GM18873 (cell line): ENCODE results near the gene WWC1.

ENCODE experiments used
- ATAC-seq: cut with Tn5 transposase; IDR thresholded peaks from one replicate; pipeline ENCODE4 v1.9.1; 2021; ENCODE audit warnings: mild to moderate bottlenecking, moderate library complexity, moderate number of reproducible peaks; ENCODE audit not compliant: unreplicated experiment, low FRiP score

The WWC1 gene

DNA sequence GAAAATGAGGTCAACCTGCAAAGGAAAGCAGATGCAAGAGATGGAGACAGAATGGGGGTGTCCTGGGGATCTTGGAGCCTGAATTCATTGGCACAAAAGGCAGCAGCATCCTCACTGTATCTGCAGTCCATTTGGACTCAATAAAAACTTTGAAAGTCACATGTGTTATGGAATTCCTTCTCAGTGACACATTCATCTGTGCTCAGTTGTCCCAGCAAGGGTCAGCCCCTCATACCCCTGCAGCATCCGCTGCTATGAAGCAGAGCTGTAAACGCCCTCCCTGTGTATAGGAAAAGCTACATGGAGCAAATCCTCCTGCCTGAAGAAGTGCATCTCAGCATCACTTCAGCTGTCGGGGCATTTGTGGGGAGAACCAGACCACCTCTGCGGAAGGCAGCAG lies 180.3 kb downstream of the WWC1 start:
- ATAC-seq, result no peak

DNA sequence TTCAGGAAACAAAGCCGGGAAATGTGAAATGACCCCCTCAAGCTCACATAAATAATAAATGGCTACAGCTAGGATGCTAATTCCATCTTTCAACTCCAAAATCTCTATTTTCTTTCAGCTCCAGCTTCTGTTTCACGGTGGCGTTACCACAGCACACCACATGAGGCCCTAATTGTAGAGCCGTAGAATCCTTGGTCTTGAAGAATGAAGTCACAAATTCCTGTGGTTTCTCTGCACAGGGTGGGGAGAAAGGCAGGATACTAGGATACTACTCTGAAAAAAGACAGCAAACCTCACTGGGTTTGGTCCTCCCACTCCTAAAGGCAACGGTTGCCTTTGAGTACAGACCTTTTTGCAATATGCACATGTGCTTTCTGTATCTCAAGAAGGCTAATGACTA lies 180.9 kb downstream of the WWC1 start:
- ATAC-seq, result no peak

DNA sequence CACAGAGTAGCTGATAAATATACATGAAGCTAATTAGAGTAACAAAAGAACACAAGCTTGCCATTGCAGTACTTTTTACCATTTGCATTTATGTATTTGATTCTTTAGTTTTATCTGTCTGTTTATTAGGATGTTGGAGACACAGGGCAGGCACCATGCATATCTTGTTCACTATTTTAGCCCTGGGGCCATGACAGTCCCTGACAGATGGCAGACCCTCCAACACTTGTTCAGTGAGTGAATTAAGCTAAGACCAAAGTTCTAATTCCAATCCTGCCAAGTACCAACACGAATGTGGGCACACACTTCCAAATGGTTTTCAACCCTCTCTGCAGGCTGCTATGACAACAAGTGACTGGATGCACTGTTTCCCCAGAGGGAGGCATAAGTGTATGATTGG lies 182.9 kb downstream of the WWC1 start:
- no peak for ATAC-seq

DNA sequence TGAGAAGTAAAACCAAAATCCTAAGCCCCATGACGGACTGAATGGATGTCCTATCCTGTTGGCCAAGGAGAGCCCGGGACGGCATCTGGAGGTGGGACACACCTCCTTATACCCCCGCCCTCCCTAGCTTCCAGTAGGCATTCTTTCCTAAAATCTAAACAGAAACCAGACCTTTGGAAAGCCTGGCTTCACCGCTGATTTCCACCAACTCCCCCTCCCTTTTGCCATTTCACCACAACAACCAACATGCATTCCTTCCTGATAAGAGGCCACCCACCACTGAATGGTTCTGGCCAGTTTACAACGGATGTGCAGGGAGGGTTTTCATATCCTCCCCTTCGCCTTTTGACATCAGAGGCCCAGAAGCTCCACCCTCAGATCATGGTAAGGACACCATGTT lies 185.6 kb downstream of the WWC1 start:
- no peak for ATAC-seq

DNA sequence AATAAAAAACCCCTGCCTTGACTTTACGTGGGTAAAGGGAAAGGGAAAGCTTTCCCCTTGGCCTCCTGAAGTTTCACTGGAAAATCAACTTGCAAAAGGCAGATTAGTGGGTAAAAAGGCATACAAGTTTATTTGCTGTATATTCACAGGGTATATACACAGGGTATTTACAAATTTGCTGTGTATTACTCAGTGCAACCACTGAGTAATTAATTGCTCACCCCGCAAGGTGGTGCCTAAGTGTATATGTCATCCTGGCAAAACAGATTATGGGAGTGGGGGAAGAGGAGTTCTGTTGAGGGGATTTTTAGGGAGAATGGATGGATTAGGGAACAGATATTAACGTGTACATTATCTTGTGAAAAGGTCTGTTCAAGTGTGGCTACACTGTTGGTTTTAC lies 187.7 kb downstream of the WWC1 start:
- ATAC-seq, result no peak

DNA sequence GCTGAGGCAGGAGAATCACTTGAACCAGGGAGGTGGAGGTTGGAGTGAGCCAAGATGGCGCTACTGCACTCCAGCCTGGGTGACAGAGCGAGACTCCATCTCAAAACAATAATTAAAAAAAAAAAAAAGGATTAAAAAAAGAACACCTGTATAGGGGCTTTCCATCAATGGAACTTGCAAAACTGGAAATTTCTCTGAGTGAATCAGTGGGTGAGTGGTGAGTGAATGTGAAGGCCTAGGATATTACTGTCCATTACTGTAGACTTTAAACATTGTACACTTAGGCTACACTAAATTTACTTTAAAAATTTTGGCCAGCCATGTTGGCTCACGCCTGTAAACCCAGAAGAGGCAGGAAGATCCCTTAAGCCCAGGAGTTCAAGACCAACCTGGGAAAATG lies 189.2 kb downstream of the WWC1 start:
- no peak for ATAC-seq

DNA sequence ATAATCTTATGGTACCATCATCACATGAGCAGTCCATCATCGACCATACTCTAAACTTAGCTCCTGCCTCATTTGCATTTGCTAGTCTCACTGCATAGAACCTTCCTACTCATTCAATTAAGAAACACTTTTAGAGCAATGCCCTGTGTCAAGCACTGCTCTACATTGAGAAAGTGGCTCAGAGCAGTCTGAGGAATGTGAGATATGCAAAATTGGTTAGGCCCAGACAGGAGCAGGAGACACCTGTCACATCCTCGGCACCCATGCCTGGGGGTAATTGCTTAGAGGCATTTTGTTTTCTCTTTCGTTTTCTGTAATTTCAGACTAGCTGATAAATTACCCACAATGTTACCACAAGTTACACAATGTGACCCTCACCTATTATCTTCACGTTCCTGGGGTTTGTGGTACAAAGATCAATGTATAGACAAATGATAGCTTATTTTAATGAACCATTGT lies 189.9 kb downstream of the WWC1 start:
- peak; percentile 97 for ATAC-seq

DNA sequence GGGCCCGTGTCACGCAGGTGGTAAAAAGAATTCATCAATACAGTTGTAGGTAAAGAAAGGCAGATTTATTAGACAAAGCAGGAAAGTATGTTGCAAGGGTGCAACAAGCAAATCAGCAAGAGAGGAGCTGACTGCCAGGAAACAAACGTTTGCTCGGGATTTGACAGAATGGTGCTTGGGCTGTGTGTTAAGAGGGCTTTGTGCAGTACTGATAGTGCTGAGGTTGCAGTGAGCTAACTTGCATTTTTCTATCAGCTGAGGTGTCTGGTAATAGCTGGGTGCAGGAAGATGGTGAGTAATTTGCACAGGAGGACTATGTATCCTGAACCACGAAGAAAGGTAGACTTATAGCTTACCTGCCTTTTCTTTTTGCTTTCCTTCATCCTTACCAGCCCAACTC lies 190.9 kb downstream of the WWC1 start:
- ATAC-seq, result no peak

DNA sequence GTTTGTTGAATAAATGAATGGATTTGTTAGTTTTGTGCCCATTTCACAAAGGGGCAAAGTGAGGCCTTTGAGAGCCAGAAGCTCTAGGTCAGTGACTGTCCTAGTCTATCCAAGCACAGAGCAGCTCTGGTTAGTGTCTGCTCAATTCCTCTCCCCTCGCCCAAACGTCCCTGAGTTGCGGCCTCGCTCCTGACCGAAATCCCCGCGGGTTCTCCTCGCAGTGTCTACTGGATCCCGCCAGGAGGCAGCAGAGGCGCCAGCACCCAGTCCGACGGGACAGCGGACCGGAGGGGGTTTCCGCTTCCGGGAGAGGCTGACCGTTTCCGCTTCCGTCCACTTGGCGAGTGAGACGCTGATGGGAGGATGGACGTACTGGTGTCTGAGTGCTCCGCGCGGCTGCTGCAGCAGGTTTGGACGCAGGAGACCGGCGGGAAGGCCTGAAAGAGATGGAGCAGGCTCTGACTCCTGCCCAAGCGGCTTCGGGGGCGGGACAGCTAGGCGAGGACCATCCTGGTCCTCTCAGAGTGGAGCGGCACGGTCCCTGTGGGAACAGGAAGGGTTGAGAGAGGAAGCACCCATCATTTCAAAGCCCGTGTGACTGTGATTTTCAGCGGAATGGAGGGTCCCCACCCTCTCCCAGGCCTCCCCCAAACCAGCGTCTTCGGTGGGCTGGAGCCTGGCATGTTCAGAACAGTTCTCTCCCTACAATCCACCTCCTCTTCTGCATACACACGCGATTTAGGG lies 194.9 kb downstream of the WWC1 start, which contains the start of gene RARS1:
Gene RARS1, plus strand, starts transcription at position 336 of the 744 bp plus-strand sequence. Its CDS starts 28 bp downstream, at position 364.
- peak; percentile 83 for ATAC-seq

DNA sequence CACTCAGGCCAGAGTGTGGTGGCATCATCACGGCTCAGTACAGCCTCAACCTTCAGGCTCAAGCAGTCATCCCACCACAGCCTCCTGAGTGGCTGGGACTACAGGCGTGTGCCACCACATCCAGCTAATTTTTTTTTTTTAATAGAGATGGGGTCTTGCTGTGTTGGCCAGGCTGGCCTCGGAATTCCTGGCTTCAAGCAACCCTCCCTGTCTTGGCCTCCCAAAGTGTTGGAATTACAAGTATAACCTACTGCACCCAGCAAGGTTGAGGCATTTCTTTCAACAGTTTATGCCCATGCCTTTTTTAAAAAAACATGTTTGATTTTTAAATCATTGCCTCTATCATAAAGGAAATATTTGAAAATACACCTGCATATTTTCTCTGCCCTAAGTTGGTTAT lies 197.6 kb downstream of the WWC1 start:
- no peak for ATAC-seq

DNA sequence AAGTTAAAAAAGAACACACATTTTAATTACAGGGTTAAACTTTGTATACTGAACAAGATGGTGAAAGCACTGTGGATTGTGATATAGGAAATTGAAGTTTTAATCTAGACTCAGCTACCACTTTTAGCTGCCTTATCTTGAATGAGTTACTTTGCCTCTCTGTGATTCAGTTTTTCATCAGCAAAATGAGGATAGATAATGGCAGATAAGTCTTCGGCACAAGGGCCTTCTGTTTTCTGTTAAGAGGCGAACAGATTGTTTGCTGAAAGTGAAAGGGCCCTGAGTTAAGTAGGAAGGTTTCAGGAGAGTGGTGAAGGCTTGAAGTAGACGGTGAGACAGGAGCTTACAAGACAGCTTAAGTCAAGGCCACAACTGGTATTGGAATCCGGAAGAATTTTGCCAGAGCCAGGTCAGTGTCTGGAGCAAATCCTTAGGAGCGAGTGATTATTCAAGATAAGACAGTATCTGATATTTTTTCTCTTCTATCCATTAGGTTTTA lies 202.7 kb downstream of the WWC1 start:
- ATAC-seq, result no peak

DNA sequence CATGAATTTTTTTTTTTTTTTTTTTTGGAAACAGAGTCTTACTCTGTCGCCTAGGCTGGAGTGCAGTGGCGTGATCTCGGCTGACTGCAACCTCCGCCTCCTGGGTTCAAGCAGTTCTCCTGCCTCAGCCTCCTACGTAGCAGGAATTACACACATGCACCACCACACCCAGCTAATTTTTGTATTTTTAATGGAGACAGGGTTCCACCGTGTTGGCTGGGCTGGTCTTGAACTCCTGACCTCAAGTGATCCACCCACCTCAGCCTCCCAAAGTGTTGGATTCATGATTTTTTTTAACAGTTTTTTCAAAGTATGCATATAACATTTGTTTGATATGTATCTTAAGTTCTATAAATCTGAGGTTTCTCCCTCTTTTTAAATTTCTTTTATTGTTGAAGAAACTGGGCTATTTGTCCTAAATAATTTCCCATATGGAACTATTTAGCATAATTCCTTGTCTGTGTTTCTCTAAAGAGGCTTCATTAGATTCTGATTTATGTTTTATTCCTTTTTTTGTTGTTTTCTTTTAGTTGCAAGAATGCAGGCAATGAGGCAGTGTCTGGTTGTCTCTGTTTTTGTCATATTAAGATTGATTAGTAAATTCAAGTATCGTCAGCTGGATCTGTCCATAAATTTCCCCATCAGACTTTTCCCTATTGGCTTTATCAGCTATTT lies 211.3 kb downstream of the WWC1 start:
- no peak for ATAC-seq

DNA sequence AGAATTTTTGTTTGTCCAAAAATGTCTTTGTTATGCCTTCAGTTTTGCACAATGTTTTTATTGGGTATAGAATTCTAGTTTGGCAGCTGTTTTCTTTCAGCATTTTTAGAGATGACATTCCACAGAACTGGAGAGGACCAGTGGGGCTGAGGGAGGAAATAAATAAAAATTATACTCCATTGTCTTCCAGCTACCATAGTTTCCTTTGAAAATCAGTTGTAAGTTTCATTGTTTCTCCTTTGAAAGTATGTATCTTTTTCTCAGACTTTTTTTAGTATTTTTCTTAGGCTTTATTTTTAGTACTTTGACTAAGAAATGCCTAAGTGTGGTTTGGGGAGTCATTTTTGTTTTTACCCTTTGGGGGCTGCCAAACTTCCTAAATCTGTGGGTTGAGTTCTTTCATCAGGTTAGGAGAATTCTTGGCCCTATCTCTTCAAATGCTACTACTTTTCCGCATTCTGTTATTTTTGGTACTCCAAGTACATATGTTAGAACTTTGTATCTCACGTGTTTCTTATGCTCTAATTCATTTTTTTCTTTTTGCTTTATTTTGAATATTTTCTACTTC lies 222.5 kb downstream of the WWC1 start:
- no peak for ATAC-seq
